CD4-positive, alpha-beta T cell (primary cell): Measurements from ENCODE around the gene LUC7L2. TPM values are rescaled to one million over a fixed set of nuclear protein-coding genes. Genes with fewer than 3 reads are reported as not detected.

Experiments
- ATAC-seq: fragments of 200-7000 bp; cut with Tn5 transposase; one replicate; pipeline ENCODE4 v1.10.0; 2022; ENCODE audit warnings: mild to moderate bottlenecking; ENCODE audit not compliant: poor library complexity
- CTCF ChIA-PET: fragments of 350-600 bp; sonication (Branson Sonifier 250); formaldehyde crosslinking; loops from one replicate; lab custom pipeline; 2021; ENCODE audit warnings: antibody characterized with exemption, inconsistent platforms; lab: Charles Lee
- POLR2A ChIA-PET: fragments of 350-600 bp; sonication (Branson Sonifier 250); formaldehyde crosslinking; loops from one replicate; lab custom pipeline; 2021; ENCODE audit warnings: antibody characterized with exemption, inconsistent platforms; lab: Charles Lee
- DNase-seq, 14 experiments: peaks; one replicate each; pipeline ENCODE4 v3.0.0-alpha.2; 2013 to 2020; ENCODE audit warnings: mixed read lengths in 2 of 14
- H3K27ac ChIP-seq, 2 donors: one replicate each; pipeline versions ENCODE4 v1.5.1 to v1.7.0; 2013; ENCODE audit warnings: low read length in 2 of 2, low read depth in 1 of 2, mild to moderate bottlenecking in 1 of 2
- H3K27me3 ChIP-seq, 2 experiments: 1 replicate in 1 of 2; 2 replicates in 1 of 2; pipeline versions ENCODE4 v1.6.1 to v1.7.0; 2013; ENCODE audit warnings: low read length in 2 of 2, control low read depth in 1 of 2, mild to moderate bottlenecking in 1 of 2, moderate library complexity in 1 of 2; ENCODE audit not compliant: insufficient read depth in 2 of 2, control insufficient read depth in 1 of 2
- H3K36me3 ChIP-seq: one replicate; pipeline ENCODE4 v1.6.1; 2013; ENCODE audit warnings: low read length, control low read depth; ENCODE audit not compliant: insufficient read depth
- H3K4me1 ChIP-seq: one replicate; pipeline ENCODE4 v1.6.1; 2013; ENCODE audit warnings: low read length, control low read depth; ENCODE audit not compliant: insufficient read depth
- H3K4me3 ChIP-seq: one replicate; pipeline ENCODE4 v1.5.1; 2013; ENCODE audit warnings: mild to moderate bottlenecking, low read length, moderate library complexity
- H3K9me3 ChIP-seq, 2 experiments: 1 replicate in 1 of 2; 2 replicates in 1 of 2; pipeline versions ENCODE4 v1.6.1 to v1.7.0; 2013; ENCODE audit warnings: low read length in 2 of 2, mild to moderate bottlenecking in 2 of 2, control low read depth in 1 of 2, moderate library complexity in 1 of 2; ENCODE audit not compliant: control insufficient read depth in 1 of 2, insufficient read depth in 1 of 2
- H3K27ac Mint-ChIP-seq: one replicate; pipeline ENCODE4 v1.8.0; 2020; ENCODE audit warnings: mixed read lengths
- H3K27me3 Mint-ChIP-seq: one replicate; pipeline ENCODE4 v1.8.0; 2021; ENCODE audit warnings: mixed read lengths
- H3K36me3 Mint-ChIP-seq: one replicate; pipeline ENCODE4 v1.8.0; 2021; ENCODE audit warnings: low read depth, mixed read lengths
- H3K4me1 Mint-ChIP-seq: one replicate; pipeline ENCODE4 v1.8.0; 2021; ENCODE audit warnings: low read depth, mixed read lengths
- H3K4me3 Mint-ChIP-seq: one replicate; pipeline ENCODE4 v1.8.0; 2020; ENCODE audit warnings: mild to moderate bottlenecking, mixed read lengths
- H3K9me3 Mint-ChIP-seq: one replicate; pipeline ENCODE4 v1.8.0; 2020; ENCODE audit warnings: mixed read lengths
- CTCF ChIP-seq: fragments of 200-600 bp; IDR thresholded peaks from one replicate; pipeline ENCODE4 v1.8.0; 2022; ENCODE audit warnings: antibody characterized with exemption, mild to moderate bottlenecking
- intact Hi-C, 2 experiments: fragments of 100-400 bp; cut with DNase I in 1 of 2; cut with micrococcal nuclease in 1 of 2; formaldehyde crosslinking; loops; one replicate each; pipeline versions ENCODE4 v1.15.1 to v1.9.0; 2023 to 2025; cut with DNase I, micrococcal nuclease
- total RNA-seq, 174 experiments: library from RNA in 2 of 174; stranded (reverse) in 2 of 174; gene quantifications; one replicate each; pipeline ENCODE4 v1.2.3 and lab custom pipeline; 2021 to 2026

The LUC7L2 gene
- total RNA-seq, 2 experiments from 2014 or later: 177 to 194 TPM

- H3K27ac Mint-ChIP-seq: peak overlapping the region; percentile 41
- peaks cover 40% of the 10 kb centered on the region for H3K4me1 Mint-ChIP-seq
- H3K27me3 ChIP-seq: no peaks in the 10 kb centered on the region
- ChIA-PET CTCF (no interaction called here), POLR2A (interaction anchor here (10.5 kb wide), 1 partner anchor 12 kb away, joined by 166 read pairs; the partner anchor contains the start of gene LUC7L2)
- peaks cover 4% of the 10 kb centered on the region for H3K9me3 Mint-ChIP-seq
- H3K9me3 ChIP-seq: peaks cover 0 to 2% of the 10 kb centered on the region in 2 experiments
- H3K36me3 ChIP-seq: peaks cover 21% of the 10 kb centered on the region
- no peak overlapping the region for H3K4me3 ChIP-seq
- no peak for TF ChIP-seq CTCF
- peak overlapping the region; percentile 32 for H3K4me3 Mint-ChIP-seq
- peaks cover 16% of the 10 kb centered on the region for H3K4me1 ChIP-seq
- ATAC-seq: no peak
- peaks cover 51% of the 10 kb centered on the region for H3K36me3 Mint-ChIP-seq
- intact Hi-C loops: loop anchor here in 1 of 2 experiments (10.0 kb wide), 1 partner anchor 210 kb away; a partner anchor contains a TSS
- H3K27me3 Mint-ChIP-seq: peaks cover 8% of the 10 kb centered on the region
- no peak for DNase-seq
- H3K27ac ChIP-seq: no peak overlapping the region
Observed at GRCh38 chr7:139345042-139345441, 14.7 kb upstream of the LUC7L2 start.

GRCh38 chr7:139351027-139351426 is 8.7 kb upstream of the LUC7L2 start:
- CTCF ChIA-PET: no interaction called here
- no peaks in the 10 kb centered on the region for H3K27me3 Mint-ChIP-seq
- H3K9me3 Mint-ChIP-seq: no peaks in the 10 kb centered on the region
- H3K27me3 ChIP-seq: no peaks in the 10 kb centered on the region
- H3K4me1 ChIP-seq: no peaks in the 10 kb centered on the region
- H3K4me3 ChIP-seq: no peak overlapping the region
- peaks cover 10% of the 10 kb centered on the region for H3K4me1 Mint-ChIP-seq
- no peak overlapping the region for H3K27ac ChIP-seq
- no peaks in the 10 kb centered on the region for H3K9me3 ChIP-seq
- H3K36me3 ChIP-seq: peaks cover 19% of the 10 kb centered on the region
- POLR2A ChIA-PET: interaction anchor here (1.7 kb wide), 1 partner anchor 9 kb away, joined by 7 read pairs; the partner anchor contains the start of gene LUC7L2
- TF ChIP-seq CTCF: no peak
- no peak overlapping the region for H3K27ac Mint-ChIP-seq
- ATAC-seq (no peak), DNase-seq (no peak)
- intact Hi-C loops: no loop called here
- H3K36me3 Mint-ChIP-seq: peaks cover 36% of the 10 kb centered on the region
- H3K4me3 Mint-ChIP-seq: no peak overlapping the region

GRCh38 chr7:139354729-139355128 is 5.0 kb upstream of the LUC7L2 start:
- H3K9me3 Mint-ChIP-seq: no peaks in the 10 kb centered on the region
- POLR2A ChIA-PET: interaction anchor here (7.0 kb wide), 1 partner anchor 12 kb away, joined by 166 read pairs; the partner anchor contains the start of gene FMC1
- Histone ChIP-seq H3K4me1 (peaks cover 11% of the 10 kb centered on the region), H3K27me3 (no peaks in the 10 kb centered on the region), H3K4me3 (no peak overlapping the region), H3K27ac (no peak overlapping the region), H3K36me3 (peaks cover 6% of the 10 kb centered on the region), H3K9me3 (no peaks in the 10 kb centered on the region)
- no peak overlapping the region for H3K27ac Mint-ChIP-seq
- no peaks in the 10 kb centered on the region for H3K27me3 Mint-ChIP-seq
- CTCF ChIA-PET: interaction anchor here (0.6 kb wide), 1 partner anchor 457 kb away, joined by 3 read pairs; no protein-coding TSS in a partner anchor
- no peak for TF ChIP-seq CTCF
- DNase-seq: no peak
- H3K36me3 Mint-ChIP-seq: peaks cover 27% of the 10 kb centered on the region
- peaks cover 16% of the 10 kb centered on the region for H3K4me1 Mint-ChIP-seq
- intact Hi-C loops: loop anchor here in 1 of 2 experiments (5.0 kb wide), 1 partner anchor 38 kb away; no protein-coding TSS in a partner anchor
- no peak overlapping the region for H3K4me3 Mint-ChIP-seq
- ATAC-seq: no peak
